ENCODE measurements around the gene TEX9.

TEX9 gene

GRCh38 chr15:56442354-56442753 lies 77.1 kb downstream of the TEX9 start:
- DNase-seq (ENCODE audit: low spot score) = no peak
- TF ChIP-seq, protein P1, sequence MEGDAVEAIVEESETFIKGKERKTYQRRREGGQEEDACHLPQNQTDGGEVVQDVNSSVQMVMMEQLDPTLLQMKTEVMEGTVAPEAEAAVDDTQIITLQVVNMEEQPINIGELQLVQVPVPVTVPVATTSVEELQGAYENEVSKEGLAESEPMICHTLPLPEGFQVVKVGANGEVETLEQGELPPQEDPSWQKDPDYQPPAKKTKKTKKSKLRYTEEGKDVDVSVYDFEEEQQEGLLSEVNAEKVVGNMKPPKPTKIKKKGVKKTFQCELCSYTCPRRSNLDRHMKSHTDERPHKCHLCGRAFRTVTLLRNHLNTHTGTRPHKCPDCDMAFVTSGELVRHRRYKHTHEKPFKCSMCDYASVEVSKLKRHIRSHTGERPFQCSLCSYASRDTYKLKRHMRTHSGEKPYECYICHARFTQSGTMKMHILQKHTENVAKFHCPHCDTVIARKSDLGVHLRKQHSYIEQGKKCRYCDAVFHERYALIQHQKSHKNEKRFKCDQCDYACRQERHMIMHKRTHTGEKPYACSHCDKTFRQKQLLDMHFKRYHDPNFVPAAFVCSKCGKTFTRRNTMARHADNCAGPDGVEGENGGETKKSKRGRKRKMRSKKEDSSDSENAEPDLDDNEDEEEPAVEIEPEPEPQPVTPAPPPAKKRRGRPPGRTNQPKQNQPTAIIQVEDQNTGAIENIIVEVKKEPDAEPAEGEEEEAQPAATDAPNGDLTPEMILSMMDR (IDR thresholded peaks at IDR 0.05) = no peak
- Histone ChIP-seq H3K27ac (no peak overlapping the region), H3K4me3 (no peak overlapping the region)

GRCh38 chr15:56445746-56446145 lies 80.5 kb downstream of the TEX9 start:
- DNase-seq (ENCODE audit: low spot score) = no peak
- Histone ChIP-seq H3K4me3 (no peak overlapping the region), H3K27ac (no peak overlapping the region)
- TF ChIP-seq, protein P1 (IDR thresholded peaks at IDR 0.05) = no peak

DNA sequence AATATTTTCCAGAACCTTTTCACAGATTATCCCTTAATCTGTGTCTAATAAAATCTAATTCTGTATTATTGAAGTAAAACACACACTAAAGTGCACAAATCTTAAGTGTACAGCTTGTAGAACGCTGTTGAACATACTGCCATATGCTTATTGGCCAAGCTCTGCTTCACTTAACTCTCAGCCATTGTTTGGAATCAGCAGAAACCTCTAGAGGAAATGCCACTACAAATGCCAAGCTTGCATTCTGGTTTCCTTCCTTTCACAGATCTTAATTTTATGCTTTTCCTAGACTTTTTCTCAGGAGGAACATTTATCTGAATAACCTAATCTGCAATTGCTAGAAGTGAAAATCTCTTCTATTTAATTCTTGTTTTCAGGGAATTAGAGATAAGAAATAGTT lies 89.6 kb downstream of the TEX9 start:
- Histone ChIP-seq H3K27ac (no peak overlapping the region), H3K4me3 (no peak overlapping the region)
- TF ChIP-seq, protein P1 (IDR thresholded peaks at IDR 0.05) = no peak
- DNase-seq (ENCODE audit: low spot score) = no peak

DNA sequence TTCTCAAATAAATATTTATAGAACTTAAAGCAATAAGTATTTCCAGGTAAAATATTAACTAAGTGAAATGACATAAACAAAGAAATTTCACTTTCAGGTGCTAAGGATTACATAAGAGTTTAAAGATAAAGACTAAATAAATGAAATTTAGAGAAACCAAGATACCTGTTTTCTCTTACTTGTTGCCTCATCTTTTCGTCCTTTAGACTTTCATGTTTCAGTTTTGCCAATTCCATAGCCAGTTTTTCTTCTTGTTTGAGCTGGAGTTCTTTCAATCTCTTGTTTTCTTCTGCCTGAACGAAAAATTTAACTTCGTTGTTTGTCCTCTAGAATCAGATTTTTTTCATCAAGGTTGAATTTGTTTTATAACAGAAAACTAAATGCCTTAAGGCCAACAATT lies 91.0 kb downstream of the TEX9 start:
- TF ChIP-seq, protein P1 (IDR thresholded peaks at IDR 0.05) = no peak
- Histone ChIP-seq H3K27ac (no peak overlapping the region), H3K4me3 (no peak overlapping the region)
- DNase-seq (ENCODE audit: low spot score) = no peak

DNA sequence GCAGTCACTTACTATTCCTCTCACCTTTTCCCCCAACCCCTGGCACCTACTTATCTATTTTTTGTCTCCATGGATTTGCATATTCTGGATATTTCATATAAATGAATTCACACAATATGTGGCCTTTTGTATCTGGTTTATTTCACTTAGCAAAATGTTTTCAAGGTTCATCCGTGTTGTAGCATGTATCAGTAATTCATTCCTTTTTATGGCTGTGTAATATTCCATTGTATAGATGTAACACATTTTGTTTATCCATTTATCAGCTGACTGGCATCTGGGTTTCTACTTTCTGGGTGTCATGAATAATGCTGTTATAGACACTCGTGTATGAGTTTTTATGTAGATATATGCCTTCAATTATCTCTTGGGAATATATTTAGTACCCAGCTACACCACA lies 93.9 kb downstream of the TEX9 start:
- H3K27ac ChIP-seq = no peak overlapping the region
- no peak overlapping the region for H3K4me3 ChIP-seq
- TF ChIP-seq, protein P1 (IDR thresholded peaks at IDR 0.05) = no peak
- no peak for DNase-seq (ENCODE audit: low spot score)

DNA sequence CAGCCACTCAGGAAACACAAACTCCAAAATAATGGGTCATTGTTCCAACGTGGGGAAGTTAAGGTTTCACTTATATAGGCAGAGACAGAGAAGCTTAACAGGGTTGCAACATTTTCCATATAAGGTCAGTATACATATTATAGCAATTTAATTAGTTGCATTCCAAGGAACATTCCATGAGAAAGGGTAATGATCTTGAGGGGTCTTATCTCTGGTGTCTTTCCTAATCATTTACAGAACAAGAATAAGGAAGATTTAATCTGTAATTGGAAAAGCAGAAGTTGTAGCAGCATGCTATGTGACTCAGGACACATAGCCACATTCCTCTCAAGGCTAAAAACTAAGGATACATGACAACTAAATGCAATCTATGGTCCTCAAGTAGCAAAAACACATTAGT lies 94.8 kb downstream of the TEX9 start:
- TF ChIP-seq, protein P1 (IDR thresholded peaks at IDR 0.05) = no peak
- no peak for DNase-seq (ENCODE audit: low spot score)
- Histone ChIP-seq H3K27ac (no peak overlapping the region), H3K4me3 (no peak overlapping the region)

GRCh38 chr15:56460947-56461346 lies 95.7 kb downstream of the TEX9 start:
- no peak overlapping the region for H3K27ac ChIP-seq
- no peak for DNase-seq (ENCODE audit: low spot score)
- TF ChIP-seq, protein P1 (IDR thresholded peaks at IDR 0.05) = no peak
- no peak overlapping the region for H3K4me3 ChIP-seq
